HG03575 (cell line): ENCODE results near the gene PTPRM.

Experiments used
- ATAC-seq: cut with Tn5 transposase; IDR thresholded peaks from one replicate; pipeline ENCODE4 v1.9.1; 2021; ENCODE audit not compliant: unreplicated experiment, insufficient number of reproducible peaks, low FRiP score; ENCODE audit errors: extremely low read depth

The PTPRM gene

GRCh38 chr18:7565677-7566076 lies 1.4 kb upstream of the PTPRM start:
- no peak for ATAC-seq

- no peak for ATAC-seq
These were observed 911 bp upstream of the PTPRM start for GRCh38 chr18:7566244-7566566.

- no peak for ATAC-seq
These were observed 634 bp downstream of the PTPRM start for GRCh38 chr18:7567474-7568425.

GRCh38 chr18:7568426-7568825 lies 1.3 kb downstream of the PTPRM start:
- no peak for ATAC-seq

GRCh38 chr18:7571626-7572025 lies 4.5 kb downstream of the PTPRM start:
- no peak for ATAC-seq

GRCh38 chr18:7572822-7573221 lies 5.7 kb downstream of the PTPRM start:
- ATAC-seq, result no peak

- no peak for ATAC-seq
These were observed 8.4 kb downstream of the PTPRM start for GRCh38 chr18:7575465-7576028.

- ATAC-seq, result no peak
These were observed 9.0 kb downstream of the PTPRM start for GRCh38 chr18:7576077-7576476.

- ATAC-seq, result no peak
These were observed 9.6 kb downstream of the PTPRM start for GRCh38 chr18:7576685-7577084.

GRCh38 chr18:7577706-7578105 lies 10.6 kb downstream of the PTPRM start:
- ATAC-seq, result no peak

GRCh38 chr18:7579176-7579917 lies 12.2 kb downstream of the PTPRM start:
- no peak for ATAC-seq

GRCh38 chr18:7579918-7580542 lies 12.9 kb downstream of the PTPRM start:
- no peak for ATAC-seq

GRCh38 chr18:7584646-7585275 lies 17.6 kb downstream of the PTPRM start:
- no peak for ATAC-seq

GRCh38 chr18:7585276-7585670 lies 18.2 kb downstream of the PTPRM start:
- ATAC-seq, result no peak

GRCh38 chr18:7586379-7586778 lies 19.3 kb downstream of the PTPRM start:
- no peak for ATAC-seq

- ATAC-seq, result no peak
These were observed 23.9 kb downstream of the PTPRM start for GRCh38 chr18:7590826-7591560.

- no peak for ATAC-seq
These were observed 25.4 kb downstream of the PTPRM start for GRCh38 chr18:7592305-7593071.
